NT2/D1 (cell line): ENCODE results near the gene MUC5AC.

Source experiments
- SUZ12 ChIP-seq: IDR thresholded peaks from 2 replicates; pipeline ENCODE4 v1.6.1; 2011; ENCODE audit not compliant: insufficient read length, insufficient read depth; ENCODE audit errors: extremely low read depth
- YY1 ChIP-seq: IDR thresholded peaks from 2 replicates; pipeline ENCODE4 v1.6.1; 2011; ENCODE audit not compliant: insufficient read length, insufficient read depth
- ZNF274 ChIP-seq: IDR thresholded peaks from 2 replicates; pipeline ENCODE4 v1.6.1; 2011; ENCODE audit warnings: mild to moderate bottlenecking, low read depth, low read length

DNA sequence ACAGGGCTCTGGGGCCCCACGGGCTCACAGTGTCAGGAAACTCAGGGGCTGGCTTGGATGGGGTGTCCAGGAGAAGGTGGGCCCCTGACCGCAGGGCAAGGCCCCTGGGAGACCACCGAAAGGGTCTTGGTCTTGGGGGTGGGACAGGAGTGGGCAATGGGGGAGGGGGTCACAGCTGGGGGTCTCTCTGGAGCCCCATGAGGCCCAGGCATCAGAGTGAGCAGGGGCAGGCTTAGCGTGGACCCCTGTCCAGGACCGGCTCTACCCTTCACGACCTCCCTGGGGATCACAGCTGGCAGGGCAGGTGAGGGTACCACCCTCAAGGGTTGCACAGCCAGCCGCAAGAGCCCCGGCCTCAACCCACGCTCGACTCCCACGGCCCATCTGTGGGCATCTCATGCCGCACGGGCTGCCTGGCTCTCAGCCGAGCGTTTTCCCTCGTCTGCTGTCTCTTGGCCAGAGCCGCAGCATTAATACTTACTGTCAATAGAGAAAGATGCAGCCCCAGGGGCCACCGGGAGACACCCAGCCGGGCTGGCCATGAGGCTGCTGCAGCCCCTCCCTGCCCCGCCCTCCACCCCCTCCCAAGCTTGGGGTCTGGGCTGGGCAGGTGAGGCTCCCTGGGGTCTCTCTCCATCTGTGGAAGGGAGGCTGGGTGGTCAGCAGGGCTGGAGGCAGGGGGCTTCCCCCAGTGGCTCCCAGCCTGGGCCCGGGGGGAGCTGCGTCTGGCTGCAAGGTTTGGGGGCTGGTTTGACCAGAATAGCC, 65.8 kb downstream of the MUC5AC start:
- TF ChIP-seq SUZ12 (no peak), ZNF274 (no peak), YY1 (no peak)
